Upper lobe of right lung (tissue), 1 donor: ENCODE results near the gene CTXN1. TPM values are rescaled to one million over a fixed set of nuclear protein-coding genes. Genes with fewer than 3 reads are reported as not detected.
"Not testable (repeated sequence)": the region's sequence is repeated elsewhere in the genome, so short reads cannot be mapped to it uniquely, and the experiment has no call there.

Experiments
- ATAC-seq: fragments of 200-7000 bp; cut with Tn5 transposase; one replicate; pipeline ENCODE4 v1.9.1; 2020; ENCODE audit warnings: mild to moderate bottlenecking, moderate library complexity
- DNase-seq: peaks from one replicate; pipeline ENCODE4 v3.0.0-alpha.2; 2020
- H3K27ac ChIP-seq: fragments of 200-600 bp; one replicate; pipeline ENCODE4 v1.8.0; 2022
- H3K27me3 ChIP-seq: fragments of 200-600 bp; one replicate; pipeline ENCODE4 v1.8.0; 2022; ENCODE audit warnings: mild to moderate bottlenecking
- H3K36me3 ChIP-seq: fragments of 200-600 bp; one replicate; pipeline ENCODE4 v1.8.0; 2022
- H3K4me1 ChIP-seq: fragments of 200-600 bp; one replicate; pipeline ENCODE4 v1.8.0; 2022
- H3K4me3 ChIP-seq: fragments of 200-600 bp; one replicate; pipeline ENCODE4 v1.8.0; 2022; ENCODE audit warnings: mild to moderate bottlenecking
- H3K9me3 ChIP-seq: fragments of 200-600 bp; one replicate; pipeline ENCODE4 v1.8.0; 2022
- CTCF ChIP-seq: fragments of 200-600 bp; IDR thresholded peaks from one replicate; pipeline ENCODE4 v1.8.0; 2022; ENCODE audit warnings: antibody characterized with exemption
- intact Hi-C: fragments of 100-400 bp; cut with DNase I; formaldehyde crosslinking; loops from one replicate; pipeline ENCODE4 v1.11.0; 2022
- total RNA-seq: library from RNA; stranded (reverse); fragmentation: NEBNext Ultra II Directional; extraction: Animal tissue kit (Norgen Biotek cat#: 25700); gene quantifications from one replicate; pipeline ENCODE4 v1.2.1, GENCODE V29; 2021
- donor health status: DM: no; HTN: yes; CAD: no; lungs with severe emphysema.

The CTXN1 gene
- total RNA-seq, 1 donor from 2014 or later: 1.2 TPM

DNA sequence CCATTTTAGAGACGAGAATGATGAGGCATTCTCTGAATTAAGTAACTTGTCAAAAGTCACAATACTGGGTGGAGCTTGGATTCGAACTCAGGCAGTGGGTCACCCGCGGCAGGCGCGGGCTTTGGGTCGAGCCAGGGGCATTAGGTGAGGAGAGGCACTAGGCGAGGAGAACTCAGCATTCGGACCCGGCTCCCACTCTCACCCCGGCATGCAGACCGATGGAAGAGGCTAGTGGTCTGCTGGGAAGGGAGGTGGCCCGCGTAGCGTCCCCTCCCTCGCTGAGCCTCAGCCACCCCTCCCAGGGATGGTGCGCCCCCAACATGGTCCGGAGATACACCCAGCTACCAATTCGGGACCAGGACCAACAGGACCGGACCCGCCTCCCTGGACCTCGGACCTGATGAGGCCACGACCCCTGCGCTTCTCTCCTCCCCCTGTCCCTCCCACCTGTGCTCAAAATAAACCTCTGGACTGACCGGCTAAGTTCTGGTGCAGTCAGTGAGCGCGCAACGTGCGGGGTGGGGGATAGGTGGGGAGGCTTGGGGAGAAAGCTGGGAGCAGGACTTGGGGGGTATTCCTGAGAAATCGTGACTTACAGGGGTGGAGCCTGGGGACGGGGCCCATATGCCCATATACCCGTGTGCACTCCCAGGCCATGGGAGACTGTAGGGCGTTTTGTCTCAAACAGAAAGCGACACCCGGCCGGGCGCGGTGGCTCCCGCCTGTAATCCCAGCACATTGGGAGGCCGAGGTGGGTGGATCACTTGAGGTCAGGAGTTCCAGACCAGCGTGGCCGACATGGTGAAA, 7.1 kb downstream of the CTXN1 start:
- Histone ChIP-seq H3K27ac (no peak overlapping the region), H3K9me3 (no peaks in the 10 kb centered on the region), H3K4me3 (no peak overlapping the region), H3K27me3 (peaks cover 28% of the 10 kb centered on the region), H3K4me1 (peaks cover 36% of the 10 kb centered on the region), H3K36me3 (peaks cover 13% of the 10 kb centered on the region)
- no peak for TF ChIP-seq CTCF
- intact Hi-C loops: no loop called here
- ATAC-seq (no peak), DNase-seq (no peak)

DNA sequence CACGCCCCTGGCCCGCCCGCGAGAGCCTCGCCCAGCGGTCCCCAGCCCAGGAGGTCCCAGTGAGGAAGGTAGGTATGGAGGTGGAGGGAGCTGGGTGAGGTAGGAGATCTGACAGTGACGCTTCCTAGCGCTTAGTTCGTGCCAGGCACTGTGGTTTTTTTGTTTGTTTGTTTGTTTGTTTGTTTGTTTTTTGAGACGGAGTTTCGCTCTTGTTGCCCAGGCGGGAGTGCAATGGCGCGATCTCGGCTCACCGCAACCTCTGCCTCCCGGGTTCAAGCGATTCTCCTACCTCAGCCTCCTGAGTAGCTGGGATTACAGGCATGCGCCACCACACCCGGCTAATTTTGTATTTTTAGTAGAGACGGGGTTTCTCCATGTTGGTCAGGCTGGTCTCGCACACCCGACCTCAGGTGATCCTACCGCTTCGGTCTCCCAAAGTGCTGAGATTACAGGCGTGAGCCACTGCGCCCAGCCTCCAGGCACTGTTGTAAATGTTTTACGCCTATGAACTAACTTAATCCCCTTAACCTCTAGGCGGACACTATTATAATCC, 7.8 kb downstream of the CTXN1 start:
- H3K27ac ChIP-seq, ATAC-seq, H3K9me3 ChIP-seq, intact Hi-C loops, DNase-seq: not testable (repeated sequence)
- H3K4me1 ChIP-seq: peaks cover 36% of the 10 kb centered on the region
- H3K36me3 ChIP-seq: peaks cover 13% of the 10 kb centered on the region
- H3K27me3 ChIP-seq: peaks cover 28% of the 10 kb centered on the region
- H3K4me3 ChIP-seq: peak overlapping the region; percentile 43

- DNase-seq (peak; percentile 80), ATAC-seq (no peak)
- intact Hi-C loops: no loop called here
- peaks cover 13% of the 10 kb centered on the region for H3K36me3 ChIP-seq
- peak overlapping the region; percentile 43 for H3K4me3 ChIP-seq
- peaks cover 35% of the 10 kb centered on the region for H3K4me1 ChIP-seq
- H3K27me3 ChIP-seq: peaks cover 28% of the 10 kb centered on the region
- peak overlapping the region; percentile 30 for H3K27ac ChIP-seq
- no peaks in the 10 kb centered on the region for H3K9me3 ChIP-seq
- peak; percentile 64 for TF ChIP-seq CTCF
Observed at GRCh38 chr19:7917267-7918061, 8.5 kb downstream of the CTXN1 start.

GRCh38 chr19:7916955-7917266, 9.0 kb downstream of the CTXN1 start:
- ATAC-seq (no peak), DNase-seq (no peak)
- Histone ChIP-seq H3K4me3 (peak overlapping the region; percentile 43), H3K4me1 (peaks cover 31% of the 10 kb centered on the region), H3K27me3 (peaks cover 28% of the 10 kb centered on the region), H3K27ac (peak overlapping the region; percentile 30), H3K9me3 (no peaks in the 10 kb centered on the region), H3K36me3 (peaks cover 13% of the 10 kb centered on the region)
- intact Hi-C loops: no loop called here
- no peak for TF ChIP-seq CTCF

- H3K4me1 ChIP-seq: peaks cover 25% of the 10 kb centered on the region
- DNase-seq (peak; percentile 68), ATAC-seq (no peak)
- peaks cover 28% of the 10 kb centered on the region for H3K27me3 ChIP-seq
- peaks cover 18% of the 10 kb centered on the region for H3K36me3 ChIP-seq
- intact Hi-C loops: no loop called here
- H3K4me3 ChIP-seq: peak overlapping the region; percentile 43
- no peak overlapping the region for H3K27ac ChIP-seq
- no peak for TF ChIP-seq CTCF
- H3K9me3 ChIP-seq: no peaks in the 10 kb centered on the region
Observed at GRCh38 chr19:7916103-7916954, 9.6 kb downstream of the CTXN1 start.
